Measurements from ENCODE around the gene CPVL.

Gene CPVL

GRCh38 chr7:29146057-29146706 lies at the start of gene CPVL:
CPVL (minus strand) TSS chr7:29146537; CDS start chr7:29121061, 25,476 bp downstream.
- ATAC-seq (ENCODE audit: low read depth) (peak; percentile 68), DNase-seq (ENCODE audit: low spot score) (no peak)
- Histone ChIP-seq H3K27ac (ENCODE audit: poor library complexity, severe bottlenecking) (no peak within 1 kb of the TSS), H3K4me3 (ENCODE audit: severe bottlenecking) (peak within 1 kb of the TSS; percentile 39), H3K4me1 (ENCODE audit: insufficient read depth, poor library complexity, severe bottlenecking) (peaks cover 3% of the 10 kb centered on the region), H3K9me3 (ENCODE audit: severe bottlenecking) (no peaks in the 10 kb centered on the region), H3K27me3 (ENCODE audit: insufficient read depth, poor library complexity, severe bottlenecking) (no peaks in the 10 kb centered on the region), H3K36me3 (ENCODE audit: low read depth) (no peaks in the 10 kb centered on the region)
- TF ChIP-seq CTCF (IDR thresholded peaks at IDR 0.05; ENCODE audit: poor library complexity, severe bottlenecking): no peak

- TF ChIP-seq CTCF (IDR thresholded peaks at IDR 0.05; ENCODE audit: poor library complexity, severe bottlenecking): no peak
- H3K36me3 ChIP-seq (ENCODE audit: low read depth): no peaks in the 10 kb centered on the region
- H3K9me3 ChIP-seq (ENCODE audit: severe bottlenecking): no peaks in the 10 kb centered on the region
- H3K27ac ChIP-seq (ENCODE audit: poor library complexity, severe bottlenecking): no peak within 1 kb of the TSS
- peaks cover 6% of the 10 kb centered on the region for H3K27me3 ChIP-seq (ENCODE audit: insufficient read depth, poor library complexity, severe bottlenecking)
- peak within 1 kb of the TSS; percentile 49 for H3K4me3 ChIP-seq (ENCODE audit: severe bottlenecking)
- peak; percentile 64 for DNase-seq (ENCODE audit: low spot score)
- ATAC-seq (ENCODE audit: low read depth): peak; percentile 76
- peaks cover 6% of the 10 kb centered on the region for H3K4me1 ChIP-seq (ENCODE audit: insufficient read depth, poor library complexity, severe bottlenecking)
These were observed 48.5 kb upstream of the CPVL start, which contains the start of gene CHN2 for GRCh38 chr7:29194594-29195427. CHN2 (plus strand) TSS chr7:29194775.

GRCh38 chr7:29194206-29194593 lies 47.9 kb upstream of the CPVL start:
- peaks cover 7% of the 10 kb centered on the region for H3K4me1 ChIP-seq (ENCODE audit: insufficient read depth, poor library complexity, severe bottlenecking)
- H3K9me3 ChIP-seq (ENCODE audit: severe bottlenecking): no peaks in the 10 kb centered on the region
- no peak overlapping the region for H3K27ac ChIP-seq (ENCODE audit: poor library complexity, severe bottlenecking)
- H3K4me3 ChIP-seq (ENCODE audit: severe bottlenecking): peak overlapping the region; percentile 49
- no peaks in the 10 kb centered on the region for H3K36me3 ChIP-seq (ENCODE audit: low read depth)
- DNase-seq (ENCODE audit: low spot score) (peak; percentile 54), ATAC-seq (ENCODE audit: low read depth) (peak; percentile 37)
- peaks cover 6% of the 10 kb centered on the region for H3K27me3 ChIP-seq (ENCODE audit: insufficient read depth, poor library complexity, severe bottlenecking)
- TF ChIP-seq CTCF (IDR thresholded peaks at IDR 0.05; ENCODE audit: poor library complexity, severe bottlenecking): no peak

- Histone ChIP-seq H3K36me3 (ENCODE audit: low read depth) (no peaks in the 10 kb centered on the region), H3K27ac (ENCODE audit: poor library complexity, severe bottlenecking) (no peak overlapping the region), H3K4me1 (ENCODE audit: insufficient read depth, poor library complexity, severe bottlenecking) (peaks cover 7% of the 10 kb centered on the region), H3K27me3 (ENCODE audit: insufficient read depth, poor library complexity, severe bottlenecking) (peaks cover 6% of the 10 kb centered on the region), H3K9me3 (ENCODE audit: severe bottlenecking) (no peaks in the 10 kb centered on the region), H3K4me3 (ENCODE audit: severe bottlenecking) (no peak overlapping the region)
- DNase-seq (ENCODE audit: low spot score) (no peak), ATAC-seq (ENCODE audit: low read depth) (no peak)
- no peak for TF ChIP-seq CTCF (IDR thresholded peaks at IDR 0.05; ENCODE audit: poor library complexity, severe bottlenecking)
These were observed 47.2 kb upstream of the CPVL start for GRCh38 chr7:29193316-29194205.

All from RWPE2 (cell line).